IPS DF 4.7 (cell line): ENCODE data around the gene CYB5A.

Experiments
- DNase-seq: peaks from one replicate; pipeline ENCODE4 v3.0.0-alpha.2; 2013; ENCODE audit warnings: low spot score; ENCODE audit errors: extremely low read depth

The CYB5A gene

DNA sequence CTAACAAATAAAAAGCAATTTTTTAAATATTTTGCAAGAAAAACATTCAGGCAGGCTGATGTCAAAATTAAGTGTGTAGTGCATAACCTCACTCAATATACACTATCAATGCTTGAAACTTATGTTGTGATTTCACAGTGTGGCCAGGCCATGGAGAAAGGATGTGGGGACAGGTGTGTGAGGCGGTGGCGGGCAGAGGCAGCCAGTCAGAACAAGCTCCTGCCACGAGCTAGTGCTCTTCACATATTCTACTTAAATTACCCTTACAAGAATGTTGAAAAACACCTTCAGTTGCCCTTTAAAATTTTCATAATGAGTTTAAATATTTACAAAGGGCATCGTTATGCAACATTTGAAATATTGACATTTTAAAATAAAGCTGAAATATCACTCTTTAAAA, 43.2 kb downstream of the CYB5A start:
- DNase-seq = no peak

GRCh38 chr18:74248189-74248588, 43.6 kb downstream of the CYB5A start:
- no peak for DNase-seq

- no peak for DNase-seq
Measured at GRCh38 chr18:74244554-74244953, 47.2 kb downstream of the CYB5A start.

DNA sequence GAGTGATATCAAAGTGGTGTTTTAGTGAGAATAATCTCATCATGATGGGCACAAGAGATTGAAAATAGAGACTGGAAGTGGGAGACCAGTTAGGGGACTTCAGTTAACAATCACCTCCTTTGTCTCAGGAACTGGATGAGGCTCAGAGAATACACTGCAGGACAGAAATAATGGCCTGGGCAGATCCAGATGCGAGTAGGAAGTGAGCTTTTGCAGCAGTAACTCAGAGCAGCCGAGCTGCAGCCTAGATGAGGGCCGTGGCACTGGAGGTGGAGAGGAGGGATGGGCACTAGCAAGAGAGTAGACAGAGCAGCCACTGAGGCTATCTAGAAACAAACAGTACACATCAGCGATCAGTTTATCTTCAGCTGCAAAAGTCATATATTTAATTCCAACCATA, 48.6 kb downstream of the CYB5A start:
- no peak for DNase-seq

DNA sequence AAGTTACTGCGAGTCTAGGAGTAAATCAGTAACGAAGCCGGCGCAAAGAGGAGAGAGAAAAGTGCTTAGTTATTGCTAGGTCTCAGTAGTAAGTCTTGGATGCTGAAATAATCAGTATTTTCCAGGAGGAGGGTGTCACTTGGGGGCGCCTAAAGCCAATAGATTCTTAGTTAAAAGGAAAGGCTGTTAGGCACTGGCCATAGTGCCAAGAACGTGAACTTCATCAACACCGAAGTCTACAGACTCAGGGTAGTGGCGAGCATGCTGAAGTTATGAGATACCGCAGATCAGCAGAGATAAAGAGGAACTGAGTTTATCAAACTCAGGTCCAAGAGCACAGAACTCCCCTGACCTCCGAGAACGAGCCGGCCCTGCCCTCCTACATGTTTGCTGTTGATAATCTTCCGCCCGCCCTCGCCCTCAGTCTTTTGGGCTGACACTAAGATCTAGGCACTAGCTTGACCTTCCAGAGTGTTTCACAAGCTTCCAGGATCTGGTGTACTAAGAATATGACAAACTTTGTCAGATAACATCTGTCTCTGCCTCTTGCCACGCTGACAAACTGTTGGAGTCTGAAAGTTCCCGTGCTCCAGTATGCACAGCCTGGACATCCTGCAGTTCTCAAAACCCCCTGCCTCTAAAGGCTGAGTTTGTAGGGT, 49.2 kb downstream of the CYB5A start:
- DNase-seq = no peak

DNA sequence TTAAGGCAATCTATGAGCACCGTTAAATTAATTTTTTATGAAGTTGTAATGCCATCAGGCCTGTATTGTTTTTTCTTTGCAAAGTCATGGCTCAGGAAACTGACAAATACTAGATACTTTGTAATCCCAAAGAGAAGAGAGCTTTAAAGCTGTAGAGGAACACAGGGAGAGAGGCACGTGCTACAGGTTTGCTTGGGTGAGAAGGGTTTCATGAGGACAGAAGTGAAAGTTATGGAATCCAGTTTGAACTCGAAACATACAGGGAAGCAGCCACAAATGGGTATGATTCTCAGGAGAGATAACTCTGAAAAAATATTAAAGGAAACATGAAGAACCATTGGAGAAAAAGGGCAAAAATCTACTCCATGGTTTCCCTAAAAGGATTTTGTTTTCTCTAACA, 49.8 kb downstream of the CYB5A start:
- DNase-seq = no peak

DNA sequence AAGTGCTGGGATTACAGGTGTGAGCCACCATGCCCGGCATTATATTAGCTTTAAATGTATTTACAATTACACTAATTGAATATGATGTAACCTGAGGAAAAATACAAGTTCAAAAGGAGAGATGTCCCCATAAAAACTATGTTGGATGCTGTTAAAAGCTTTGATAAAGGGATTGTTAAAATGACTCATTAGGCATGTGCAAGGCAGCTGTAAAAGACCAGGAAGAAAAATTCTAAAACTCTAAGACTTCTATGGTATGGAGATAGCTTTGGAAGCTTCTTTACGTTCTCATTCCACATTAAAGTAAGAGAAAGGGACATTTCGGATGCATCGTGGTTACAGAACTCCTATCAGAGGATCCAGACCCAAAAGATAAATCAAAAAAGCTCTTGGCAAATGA, 50.3 kb downstream of the CYB5A start:
- DNase-seq = no peak

DNA sequence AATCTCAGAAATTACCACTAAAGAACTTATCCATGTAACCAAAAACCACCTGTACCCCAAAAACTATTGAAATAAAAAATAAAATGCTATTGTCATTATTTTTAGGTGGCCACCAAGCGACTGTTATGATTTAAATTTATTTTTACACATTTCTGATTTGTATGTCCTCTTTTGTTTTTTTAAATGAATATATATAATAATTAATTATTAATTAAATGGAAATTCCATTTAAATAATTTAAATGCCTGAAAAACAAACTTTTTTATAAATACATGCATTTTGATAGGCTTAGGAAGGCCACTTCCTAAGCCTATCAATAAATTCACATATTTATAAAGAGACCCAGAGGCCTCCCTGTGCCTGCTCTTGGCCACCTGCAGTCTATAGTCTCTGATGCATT, 52.2 kb downstream of the CYB5A start:
- DNase-seq = no peak

- DNase-seq = no peak
Measured at GRCh38 chr18:74234326-74235171, 57.2 kb downstream of the CYB5A start.

DNA sequence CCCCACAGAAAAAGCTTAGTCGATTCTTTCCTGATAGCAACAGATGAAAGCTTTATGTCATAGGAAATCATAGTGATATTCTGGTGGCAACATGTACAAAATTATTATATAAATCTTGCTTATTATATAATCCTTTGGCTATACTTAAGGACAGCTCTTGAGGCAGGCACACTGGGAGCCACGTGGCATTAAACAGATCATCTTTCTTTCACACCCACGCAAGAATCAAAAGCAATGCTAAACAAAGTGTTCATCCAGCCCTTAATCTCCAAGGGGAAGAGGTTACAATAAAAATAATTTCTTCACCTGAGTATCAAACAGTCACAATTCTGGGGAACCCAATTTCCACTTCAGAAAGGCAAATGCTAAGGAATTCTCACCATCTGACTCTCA, 57.8 kb downstream of the CYB5A start:
- no peak for DNase-seq

- no peak for DNase-seq
Measured at GRCh38 chr18:74230922-74231714, 60.6 kb downstream of the CYB5A start.

DNA sequence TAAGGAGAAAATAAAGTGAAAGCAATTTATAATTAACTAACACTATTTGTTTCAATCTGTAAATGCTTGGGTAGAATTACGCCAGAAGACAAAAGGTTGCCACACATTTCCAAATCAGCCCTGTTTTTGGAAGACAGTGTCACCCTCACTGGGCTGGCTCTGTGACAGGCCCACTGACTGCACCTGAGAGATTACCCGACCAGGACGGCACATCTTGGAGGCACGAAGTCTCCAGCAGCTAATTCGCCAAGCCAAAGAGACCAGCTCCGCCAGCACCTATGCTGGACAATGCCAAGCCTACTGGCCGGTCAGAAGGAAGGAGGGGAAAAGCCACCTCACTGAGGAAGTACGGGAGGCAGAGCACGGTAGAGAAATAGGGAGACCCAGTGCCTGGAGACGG, 61.9 kb downstream of the CYB5A start:
- DNase-seq = no peak

DNA sequence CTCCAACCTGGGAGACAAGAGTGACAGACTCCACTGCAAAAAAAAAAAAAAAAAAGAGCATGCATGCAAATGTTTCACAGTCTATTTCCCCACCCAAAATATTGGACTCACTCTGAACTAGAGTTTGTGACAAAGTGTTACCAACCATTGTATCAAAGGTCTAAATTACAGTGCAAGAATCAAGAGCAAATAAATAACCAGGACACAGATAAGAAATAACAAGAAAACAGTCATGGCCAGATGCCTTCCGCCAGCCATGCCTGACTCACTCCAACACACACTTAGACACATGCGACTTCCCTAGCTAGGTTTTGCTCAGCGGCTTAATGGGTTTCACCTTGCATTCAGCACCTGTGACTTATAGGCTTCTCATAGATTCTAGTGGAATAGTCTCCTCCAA, 62.8 kb downstream of the CYB5A start:
- no peak for DNase-seq

- no peak for DNase-seq
Measured at GRCh38 chr18:74228312-74228711, 63.5 kb downstream of the CYB5A start.

GRCh38 chr18:74226666-74227065, 65.1 kb downstream of the CYB5A start:
- no peak for DNase-seq

DNA sequence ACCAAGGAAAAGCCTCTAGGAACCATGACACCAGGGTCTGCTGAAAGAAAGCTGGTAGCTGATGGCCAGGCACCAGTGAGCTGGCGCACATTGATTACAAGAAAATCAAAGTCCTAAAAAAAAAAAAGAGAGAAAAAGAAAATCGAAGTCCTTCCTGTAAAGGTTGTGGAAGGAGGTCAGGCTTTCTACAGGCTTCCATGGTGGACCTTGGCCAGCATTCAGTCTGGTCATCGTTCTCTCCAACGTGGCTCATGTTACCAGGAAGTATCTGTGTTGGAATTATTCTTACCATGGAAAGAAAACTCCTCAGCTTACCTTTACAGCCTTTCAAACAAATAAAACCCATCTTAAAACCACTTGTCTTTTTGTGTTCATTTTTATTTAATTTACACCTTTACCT, 65.6 kb downstream of the CYB5A start:
- no peak for DNase-seq

GRCh38 chr18:74225193-74225840, 66.4 kb downstream of the CYB5A start:
- DNase-seq = no peak

DNA sequence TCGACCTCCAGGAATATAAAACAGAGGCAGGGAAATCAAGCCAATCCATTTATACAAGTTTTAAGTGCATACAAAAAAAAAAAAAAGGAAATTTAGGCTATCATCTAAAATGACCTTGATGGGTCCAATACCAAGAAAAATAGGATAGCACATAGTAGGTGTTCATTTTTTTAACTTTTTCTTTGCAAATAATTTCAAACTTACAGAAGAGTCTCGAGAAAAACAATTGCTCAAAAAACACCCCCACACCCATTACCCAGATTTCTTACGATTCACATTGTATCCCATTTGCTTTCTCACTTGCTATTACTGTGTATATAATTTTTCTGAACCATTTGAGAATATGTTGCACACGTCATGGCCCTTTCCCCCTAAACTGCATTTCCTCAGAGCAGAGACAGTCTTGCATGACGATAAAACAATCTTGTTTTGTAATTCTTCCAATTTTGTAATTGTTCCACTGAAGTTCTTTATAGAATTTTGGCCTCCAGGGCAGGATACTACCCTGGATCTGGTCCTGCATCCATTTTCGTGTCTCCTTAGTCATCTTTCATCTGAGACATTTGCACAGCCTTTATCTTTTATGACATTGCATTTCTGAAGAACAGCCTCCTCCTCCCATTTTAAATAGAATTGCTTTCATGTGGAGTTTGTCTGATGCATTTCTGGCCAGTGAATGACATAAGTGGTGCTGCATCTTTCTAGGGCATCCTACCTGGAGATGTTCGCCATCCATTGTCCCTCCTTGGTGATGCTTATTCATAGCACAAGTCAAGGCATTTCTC, 68.9 kb downstream of the CYB5A start:
- DNase-seq = no peak

GRCh38 chr18:74221081-74221480, 70.7 kb downstream of the CYB5A start:
- DNase-seq = no peak

GRCh38 chr18:74219056-74219455, 72.7 kb downstream of the CYB5A start:
- no peak for DNase-seq
